Measurements from ENCODE around the gene HTR3C.
A peak's percentile ranks its signal among the peaks of the same experiment; 100 is the strongest.
"Not testable (repeated sequence)": the region's sequence is repeated elsewhere in the genome, so short reads cannot be mapped to it uniquely, and the experiment has no call there.

HTR3C gene

GRCh38 chr3:184067573-184068055, 14.8 kb downstream of the HTR3C start:
- no peak overlapping the region for H3K4me3 ChIP-seq (ENCODE audit: extremely low read depth, insufficient read depth, low read length, poor library complexity, severe bottlenecking)
- H3K36me3 ChIP-seq (ENCODE audit: control insufficient read depth, insufficient read depth, low read length), result no peaks in the 10 kb centered on the region
- H3K9me3 ChIP-seq (ENCODE audit: control insufficient read depth, low read length), result peaks cover 9% of the 10 kb centered on the region
- no peaks in the 10 kb centered on the region for H3K4me1 ChIP-seq (ENCODE audit: control insufficient read depth, insufficient read depth, low read length, poor library complexity, severe bottlenecking)
- 74 to 100% methylated on average over 4 of the region's 6 CpGs for WGBS, 2 experiments (ENCODE audit: insufficient coverage in 2 of 2)
- no peak overlapping the region for H3K27ac ChIP-seq (ENCODE audit: low read depth, low read length, severe bottlenecking)

GRCh38 chr3:184068344-184068743, 15.5 kb downstream of the HTR3C start:
- Histone ChIP-seq H3K9me3 (ENCODE audit: control insufficient read depth, low read length) (peaks cover 9% of the 10 kb centered on the region), H3K27ac (ENCODE audit: low read depth, low read length, severe bottlenecking) (no peak overlapping the region), H3K4me1 (ENCODE audit: control insufficient read depth, insufficient read depth, low read length, poor library complexity, severe bottlenecking) (no peaks in the 10 kb centered on the region), H3K4me3 (ENCODE audit: extremely low read depth, insufficient read depth, low read length, poor library complexity, severe bottlenecking) (no peak overlapping the region), H3K36me3 (ENCODE audit: control insufficient read depth, insufficient read depth, low read length) (no peaks in the 10 kb centered on the region)
- WGBS, 2 experiments (ENCODE audit: insufficient coverage in 2 of 2), result 88 to 100% methylated on average over 2 to 4 of the region's 5 CpGs

GRCh38 chr3:184071142-184071541, 18.3 kb downstream of the HTR3C start:
- 94 to 97% methylated on average over 3 to 7 of the region's 7 CpGs for WGBS, 2 experiments (ENCODE audit: insufficient coverage in 2 of 2)
- not testable (repeated sequence) for H3K4me1 ChIP-seq (ENCODE audit: control insufficient read depth, insufficient read depth, low read length, poor library complexity, severe bottlenecking); H3K9me3 ChIP-seq (ENCODE audit: control insufficient read depth, low read length); H3K36me3 ChIP-seq (ENCODE audit: control insufficient read depth, insufficient read depth, low read length); H3K4me3 ChIP-seq (ENCODE audit: extremely low read depth, insufficient read depth, low read length, poor library complexity, severe bottlenecking); H3K27ac ChIP-seq (ENCODE audit: low read depth, low read length, severe bottlenecking)

- 79 to 84% methylated on average over 3 to 4 of the region's 4 CpGs for WGBS, 2 experiments (ENCODE audit: insufficient coverage in 2 of 2)
- Histone ChIP-seq H3K4me3 (ENCODE audit: extremely low read depth, insufficient read depth, low read length, poor library complexity, severe bottlenecking) (no peak overlapping the region), H3K27ac (ENCODE audit: low read depth, low read length, severe bottlenecking) (no peak overlapping the region), H3K9me3 (ENCODE audit: control insufficient read depth, low read length) (peaks cover 9% of the 10 kb centered on the region), H3K36me3 (ENCODE audit: control insufficient read depth, insufficient read depth, low read length) (no peaks in the 10 kb centered on the region), H3K4me1 (ENCODE audit: control insufficient read depth, insufficient read depth, low read length, poor library complexity, severe bottlenecking) (no peaks in the 10 kb centered on the region)
Measured at GRCh38 chr3:184073621-184074020, 20.8 kb downstream of the HTR3C start.

GRCh38 chr3:184075901-184076300, 23.1 kb downstream of the HTR3C start:
- WGBS, 2 experiments (ENCODE audit: insufficient coverage in 2 of 2), result 80 to 89% methylated on average over 1 to 2 of the region's 6 CpGs
- no peaks in the 10 kb centered on the region for H3K36me3 ChIP-seq (ENCODE audit: control insufficient read depth, insufficient read depth, low read length)
- no peaks in the 10 kb centered on the region for H3K4me1 ChIP-seq (ENCODE audit: control insufficient read depth, insufficient read depth, low read length, poor library complexity, severe bottlenecking)
- peaks cover 4% of the 10 kb centered on the region for H3K9me3 ChIP-seq (ENCODE audit: control insufficient read depth, low read length)
- no peak overlapping the region for H3K27ac ChIP-seq (ENCODE audit: low read depth, low read length, severe bottlenecking)
- no peak overlapping the region for H3K4me3 ChIP-seq (ENCODE audit: extremely low read depth, insufficient read depth, low read length, poor library complexity, severe bottlenecking)

- Histone ChIP-seq H3K36me3 (ENCODE audit: control insufficient read depth, insufficient read depth, low read length) (no peaks in the 10 kb centered on the region), H3K27ac (ENCODE audit: low read depth, low read length, severe bottlenecking) (no peak overlapping the region), H3K9me3 (ENCODE audit: control insufficient read depth, low read length) (no peaks in the 10 kb centered on the region), H3K4me3 (ENCODE audit: extremely low read depth, insufficient read depth, low read length, poor library complexity, severe bottlenecking) (no peak overlapping the region), H3K4me1 (ENCODE audit: control insufficient read depth, insufficient read depth, low read length, poor library complexity, severe bottlenecking) (no peaks in the 10 kb centered on the region)
- WGBS, 2 experiments (ENCODE audit: insufficient coverage in 2 of 2), result 93 to 96% methylated on average over 3 of the region's 5 CpGs
Measured at GRCh38 chr3:184077881-184078280, 25.0 kb downstream of the HTR3C start.

GRCh38 chr3:184078851-184079250, 26.0 kb downstream of the HTR3C start:
- Histone ChIP-seq H3K4me1 (ENCODE audit: control insufficient read depth, insufficient read depth, low read length, poor library complexity, severe bottlenecking) (no peaks in the 10 kb centered on the region), H3K27ac (ENCODE audit: low read depth, low read length, severe bottlenecking) (no peak overlapping the region), H3K9me3 (ENCODE audit: control insufficient read depth, low read length) (no peaks in the 10 kb centered on the region), H3K4me3 (ENCODE audit: extremely low read depth, insufficient read depth, low read length, poor library complexity, severe bottlenecking) (no peak overlapping the region), H3K36me3 (ENCODE audit: control insufficient read depth, insufficient read depth, low read length) (no peaks in the 10 kb centered on the region)
- WGBS, 2 experiments (ENCODE audit: insufficient coverage in 2 of 2), result 95 to 100% methylated on average over 1 to 2 of the region's 3 CpGs

- no peak overlapping the region for H3K27ac ChIP-seq (ENCODE audit: low read depth, low read length, severe bottlenecking)
- WGBS, 2 experiments (ENCODE audit: insufficient coverage in 2 of 2), result 87 to 91% methylated on average over 12 to 15 of the region's 16 CpGs
- H3K9me3 ChIP-seq (ENCODE audit: control insufficient read depth, low read length), result peaks cover 6% of the 10 kb centered on the region
- H3K4me3 ChIP-seq (ENCODE audit: extremely low read depth, insufficient read depth, low read length, poor library complexity, severe bottlenecking), result no peak overlapping the region
- no peaks in the 10 kb centered on the region for H3K36me3 ChIP-seq (ENCODE audit: control insufficient read depth, insufficient read depth, low read length)
- H3K4me1 ChIP-seq (ENCODE audit: control insufficient read depth, insufficient read depth, low read length, poor library complexity, severe bottlenecking), result no peaks in the 10 kb centered on the region
Measured at GRCh38 chr3:184081116-184081830, 28.4 kb downstream of the HTR3C start.

GRCh38 chr3:184082034-184082433, 29.2 kb downstream of the HTR3C start:
- no peaks in the 10 kb centered on the region for H3K4me1 ChIP-seq (ENCODE audit: control insufficient read depth, insufficient read depth, low read length, poor library complexity, severe bottlenecking)
- H3K9me3 ChIP-seq (ENCODE audit: control insufficient read depth, low read length), result peaks cover 6% of the 10 kb centered on the region
- H3K4me3 ChIP-seq (ENCODE audit: extremely low read depth, insufficient read depth, low read length, poor library complexity, severe bottlenecking), result no peak overlapping the region
- WGBS, 2 experiments (ENCODE audit: insufficient coverage in 2 of 2), result 90% methylated on average over 10 of the region's 10 CpGs
- no peaks in the 10 kb centered on the region for H3K36me3 ChIP-seq (ENCODE audit: control insufficient read depth, insufficient read depth, low read length)
- no peak overlapping the region for H3K27ac ChIP-seq (ENCODE audit: low read depth, low read length, severe bottlenecking)

GRCh38 chr3:184082465-184082864, 29.6 kb downstream of the HTR3C start:
- 86 to 100% methylated on average over 2 of the region's 2 CpGs for WGBS, 2 experiments (ENCODE audit: insufficient coverage in 2 of 2)

GRCh38 chr3:184085389-184085852, 32.6 kb downstream of the HTR3C start:
- Histone ChIP-seq H3K36me3 (ENCODE audit: control insufficient read depth, insufficient read depth, low read length) (no peaks in the 10 kb centered on the region), H3K4me3 (ENCODE audit: extremely low read depth, insufficient read depth, low read length, poor library complexity, severe bottlenecking) (no peak overlapping the region), H3K9me3 (ENCODE audit: control insufficient read depth, low read length) (peaks cover 6% of the 10 kb centered on the region), H3K27ac (ENCODE audit: low read depth, low read length, severe bottlenecking) (peak overlapping the region; percentile 26), H3K4me1 (ENCODE audit: control insufficient read depth, insufficient read depth, low read length, poor library complexity, severe bottlenecking) (no peaks in the 10 kb centered on the region)
- WGBS, 2 experiments (ENCODE audit: insufficient coverage in 2 of 2), result 78 to 88% methylated on average over 2 to 3 of the region's 3 CpGs

More at GRCh38 chr3:184082465-184082864, 29.6 kb downstream of the HTR3C start:
- H3K9me3 ChIP-seq (ENCODE audit: control insufficient read depth, low read length), result peaks cover 6% of the 10 kb centered on the region
- H3K4me1 ChIP-seq (ENCODE audit: control insufficient read depth, insufficient read depth, low read length, poor library complexity, severe bottlenecking), result no peaks in the 10 kb centered on the region
- H3K4me3 ChIP-seq (ENCODE audit: extremely low read depth, insufficient read depth, low read length, poor library complexity, severe bottlenecking), result no peak overlapping the region
- H3K36me3 ChIP-seq (ENCODE audit: control insufficient read depth, insufficient read depth, low read length), result no peaks in the 10 kb centered on the region
- H3K27ac ChIP-seq (ENCODE audit: low read depth, low read length, severe bottlenecking), result no peak overlapping the region

All from mesodermal cell (in vitro differentiated cells).